ENCODE data around the gene ELMO1.

DNA sequence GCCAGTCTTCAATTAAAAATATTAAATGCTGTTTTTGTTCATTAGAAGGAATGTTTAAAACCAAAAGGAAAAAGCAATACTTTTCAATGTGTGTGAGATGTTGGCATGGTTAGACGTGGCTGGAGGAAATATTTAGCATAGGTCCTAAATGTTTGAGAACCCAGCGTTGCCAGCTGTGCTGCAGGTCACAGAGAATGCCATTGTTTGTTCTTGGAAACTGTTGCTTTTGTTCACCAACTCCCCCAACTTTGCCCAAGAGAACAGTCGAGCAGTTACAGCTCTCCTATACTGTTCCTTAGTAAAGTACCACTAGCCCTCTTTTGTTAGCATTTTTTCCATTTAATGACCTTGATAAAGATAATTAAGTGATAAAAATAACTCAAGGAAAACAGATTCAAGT is 44.5 kb upstream of the ELMO1 start:
- TF ChIP-seq POLR2A (IDR thresholded peaks at IDR 0.05; ENCODE audit: low read depth, low read length) (no peak), ESRRA (IDR thresholded peaks at IDR 0.05; ENCODE audit: low read length) (no peak), SP1 (IDR thresholded peaks at IDR 0.05; ENCODE audit: low read depth, low read length) (no peak), ZSCAN29 (IDR thresholded peaks at IDR 0.05) (no peak), CREM (IDR thresholded peaks at IDR 0.05; ENCODE audit: low read depth) (no peak), ZNF274 (IDR thresholded peaks at IDR 0.05; ENCODE audit: insufficient read depth, insufficient read length) (no peak), NRF1 (conservative IDR thresholded peaks at IDR 0.05; ENCODE audit: low read depth, low read length) (no peak)
- TF ChIP-seq, protein P1, sequence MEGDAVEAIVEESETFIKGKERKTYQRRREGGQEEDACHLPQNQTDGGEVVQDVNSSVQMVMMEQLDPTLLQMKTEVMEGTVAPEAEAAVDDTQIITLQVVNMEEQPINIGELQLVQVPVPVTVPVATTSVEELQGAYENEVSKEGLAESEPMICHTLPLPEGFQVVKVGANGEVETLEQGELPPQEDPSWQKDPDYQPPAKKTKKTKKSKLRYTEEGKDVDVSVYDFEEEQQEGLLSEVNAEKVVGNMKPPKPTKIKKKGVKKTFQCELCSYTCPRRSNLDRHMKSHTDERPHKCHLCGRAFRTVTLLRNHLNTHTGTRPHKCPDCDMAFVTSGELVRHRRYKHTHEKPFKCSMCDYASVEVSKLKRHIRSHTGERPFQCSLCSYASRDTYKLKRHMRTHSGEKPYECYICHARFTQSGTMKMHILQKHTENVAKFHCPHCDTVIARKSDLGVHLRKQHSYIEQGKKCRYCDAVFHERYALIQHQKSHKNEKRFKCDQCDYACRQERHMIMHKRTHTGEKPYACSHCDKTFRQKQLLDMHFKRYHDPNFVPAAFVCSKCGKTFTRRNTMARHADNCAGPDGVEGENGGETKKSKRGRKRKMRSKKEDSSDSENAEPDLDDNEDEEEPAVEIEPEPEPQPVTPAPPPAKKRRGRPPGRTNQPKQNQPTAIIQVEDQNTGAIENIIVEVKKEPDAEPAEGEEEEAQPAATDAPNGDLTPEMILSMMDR (IDR thresholded peaks at IDR 0.05 in 2 of 3, conservative IDR thresholded peaks at IDR 0.05 in 1 of 3; ENCODE audit: control insufficient read depth in 2 of 3, extremely low read depth in 1 of 3, insufficient read depth in 1 of 3, low read depth in 3 of 3, low read length in 3 of 3) = no peak
- TF ChIP-seq, protein P2, sequence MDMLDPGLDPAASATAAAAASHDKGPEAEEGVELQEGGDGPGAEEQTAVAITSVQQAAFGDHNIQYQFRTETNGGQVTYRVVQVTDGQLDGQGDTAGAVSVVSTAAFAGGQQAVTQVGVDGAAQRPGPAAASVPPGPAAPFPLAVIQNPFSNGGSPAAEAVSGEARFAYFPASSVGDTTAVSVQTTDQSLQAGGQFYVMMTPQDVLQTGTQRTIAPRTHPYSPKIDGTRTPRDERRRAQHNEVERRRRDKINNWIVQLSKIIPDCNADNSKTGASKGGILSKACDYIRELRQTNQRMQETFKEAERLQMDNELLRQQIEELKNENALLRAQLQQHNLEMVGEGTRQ (IDR thresholded peaks at IDR 0.05; ENCODE audit: borderline replicate concordance, low read depth, low read length) = no peak

Data from GM12878 (cell line).